ENCODE results near the gene CDH23.

GRCh38 chr10:71580926-71581325 is 184.2 kb downstream of the CDH23 start:
- TF ChIP-seq, protein P1, sequence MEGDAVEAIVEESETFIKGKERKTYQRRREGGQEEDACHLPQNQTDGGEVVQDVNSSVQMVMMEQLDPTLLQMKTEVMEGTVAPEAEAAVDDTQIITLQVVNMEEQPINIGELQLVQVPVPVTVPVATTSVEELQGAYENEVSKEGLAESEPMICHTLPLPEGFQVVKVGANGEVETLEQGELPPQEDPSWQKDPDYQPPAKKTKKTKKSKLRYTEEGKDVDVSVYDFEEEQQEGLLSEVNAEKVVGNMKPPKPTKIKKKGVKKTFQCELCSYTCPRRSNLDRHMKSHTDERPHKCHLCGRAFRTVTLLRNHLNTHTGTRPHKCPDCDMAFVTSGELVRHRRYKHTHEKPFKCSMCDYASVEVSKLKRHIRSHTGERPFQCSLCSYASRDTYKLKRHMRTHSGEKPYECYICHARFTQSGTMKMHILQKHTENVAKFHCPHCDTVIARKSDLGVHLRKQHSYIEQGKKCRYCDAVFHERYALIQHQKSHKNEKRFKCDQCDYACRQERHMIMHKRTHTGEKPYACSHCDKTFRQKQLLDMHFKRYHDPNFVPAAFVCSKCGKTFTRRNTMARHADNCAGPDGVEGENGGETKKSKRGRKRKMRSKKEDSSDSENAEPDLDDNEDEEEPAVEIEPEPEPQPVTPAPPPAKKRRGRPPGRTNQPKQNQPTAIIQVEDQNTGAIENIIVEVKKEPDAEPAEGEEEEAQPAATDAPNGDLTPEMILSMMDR (IDR thresholded peaks at IDR 0.05) = no peak
- no peak for TF ChIP-seq POLR2AphosphoS5 (IDR thresholded peaks at IDR 0.05)

All from upper lobe of left lung (tissue), 4 donors.